ENCODE results near the gene COL23A1.
"Not testable (repeated sequence)": the region's sequence is repeated elsewhere in the genome, so short reads cannot be mapped to it uniquely, and the experiment has no call there.

The COL23A1 gene

GRCh38 chr5:178314961-178315820 is 275.0 kb downstream of the COL23A1 start:
- DNase-seq (ENCODE audit: low read depth, low spot score), result no peak
- H3K4me3 ChIP-seq (ENCODE audit: low read length), result no peak overlapping the region

- no peak overlapping the region for H3K4me3 ChIP-seq (ENCODE audit: low read length)
- no peak for DNase-seq (ENCODE audit: low read depth, low spot score)
These were observed 276.0 kb downstream of the COL23A1 start for GRCh38 chr5:178314061-178314660.

- no peak for DNase-seq (ENCODE audit: low read depth, low spot score)
- H3K4me3 ChIP-seq (ENCODE audit: low read length), result no peak overlapping the region
These were observed 276.9 kb downstream of the COL23A1 start for GRCh38 chr5:178313316-178313715.

- no peak overlapping the region for H3K4me3 ChIP-seq (ENCODE audit: low read length)
- DNase-seq (ENCODE audit: low read depth, low spot score), result no peak
These were observed 277.3 kb downstream of the COL23A1 start for GRCh38 chr5:178312880-178313282.

- DNase-seq (ENCODE audit: low read depth, low spot score), result no peak
- no peak overlapping the region for H3K4me3 ChIP-seq (ENCODE audit: low read length)
These were observed 279.9 kb downstream of the COL23A1 start for GRCh38 chr5:178310130-178310865.

GRCh38 chr5:178309271-178310013 is 280.8 kb downstream of the COL23A1 start:
- DNase-seq (ENCODE audit: low read depth, low spot score), result no peak
- H3K4me3 ChIP-seq (ENCODE audit: low read length), result no peak overlapping the region

- DNase-seq (ENCODE audit: low read depth, low spot score), result no peak
- H3K4me3 ChIP-seq (ENCODE audit: low read length), result no peak overlapping the region
These were observed 281.6 kb downstream of the COL23A1 start for GRCh38 chr5:178308541-178309092.

- H3K4me3 ChIP-seq (ENCODE audit: low read length), result no peak overlapping the region
- DNase-seq (ENCODE audit: low read depth, low spot score), result no peak
These were observed 282.7 kb downstream of the COL23A1 start for GRCh38 chr5:178307267-178308045.

- H3K4me3 ChIP-seq (ENCODE audit: low read length), result no peak overlapping the region
- no peak for DNase-seq (ENCODE audit: low read depth, low spot score)
These were observed 283.6 kb downstream of the COL23A1 start for GRCh38 chr5:178306430-178307225.

- DNase-seq (ENCODE audit: low read depth, low spot score), result no peak
- no peak overlapping the region for H3K4me3 ChIP-seq (ENCODE audit: low read length)
These were observed 284.4 kb downstream of the COL23A1 start for GRCh38 chr5:178305801-178306200.

GRCh38 chr5:178304761-178305645 is 285.2 kb downstream of the COL23A1 start:
- no peak for DNase-seq (ENCODE audit: low read depth, low spot score)
- H3K4me3 ChIP-seq (ENCODE audit: low read length), result no peak overlapping the region

GRCh38 chr5:178304016-178304415 is 286.2 kb downstream of the COL23A1 start:
- no peak overlapping the region for H3K4me3 ChIP-seq (ENCODE audit: low read length)
- DNase-seq (ENCODE audit: low read depth, low spot score), result no peak

- not testable (repeated sequence) for DNase-seq (ENCODE audit: low read depth, low spot score); H3K4me3 ChIP-seq (ENCODE audit: low read length)
These were observed 287.9 kb downstream of the COL23A1 start for GRCh38 chr5:178302321-178302720.

- DNase-seq (ENCODE audit: low read depth, low spot score), result no peak
These were observed 288.6 kb downstream of the COL23A1 start for GRCh38 chr5:178301641-178302040.

GRCh38 chr5:178298283-178298807 is 291.8 kb downstream of the COL23A1 start:
- DNase-seq (ENCODE audit: low read depth, low spot score), result no peak

More at GRCh38 chr5:178301641-178302040, 288.6 kb downstream of the COL23A1 start:
- no peak overlapping the region for H3K4me3 ChIP-seq (ENCODE audit: low read length)

GRCh38 chr5:178297751-178298150 is 292.4 kb downstream of the COL23A1 start:
- no peak for DNase-seq (ENCODE audit: low read depth, low spot score)
- H3K4me3 ChIP-seq (ENCODE audit: low read length), result no peak overlapping the region

More at GRCh38 chr5:178298283-178298807, 291.8 kb downstream of the COL23A1 start:
- no peak overlapping the region for H3K4me3 ChIP-seq (ENCODE audit: low read length)
